AG04449 (cell line): ENCODE results near the gene TMEM125.

Experiments
- CTCF ChIA-PET: fragments of 350-600 bp; formaldehyde crosslinking; extraction: SDS; loops from one replicate; lab custom pipeline; 2021; ENCODE audit warnings: antibody characterized with exemption; lab: Yijun Ruan, JAX
- POLR2A ChIA-PET: fragments of 400-600, 350-600 bp; formaldehyde crosslinking; extraction: SDS; loops from one replicate; lab custom pipeline; 2020; ENCODE audit warnings: antibody characterized with exemption, inconsistent platforms; lab: Yijun Ruan, JAX
- DNase-seq: peaks from one replicate; pipeline ENCODE4 v3.0.0-alpha.2; 2010; ENCODE audit warnings: low read depth, low spot score
- H3K4me3 ChIP-seq: 2 replicates; pipeline ENCODE4 v1.5.1; 2011; ENCODE audit warnings: low read depth, mild to moderate bottlenecking, control low read depth, low read length
- TF ChIP-seq, protein P1 (sequence below): IDR thresholded peaks from one replicate; pipeline ENCODE4 v1.5.1; 2011; ENCODE audit warnings: mild to moderate bottlenecking, moderate library complexity, low read length, control low read depth, inconsistent platforms; ENCODE audit not compliant: insufficient read depth; ENCODE audit errors: missing control alignments

TMEM125 gene

DNA sequence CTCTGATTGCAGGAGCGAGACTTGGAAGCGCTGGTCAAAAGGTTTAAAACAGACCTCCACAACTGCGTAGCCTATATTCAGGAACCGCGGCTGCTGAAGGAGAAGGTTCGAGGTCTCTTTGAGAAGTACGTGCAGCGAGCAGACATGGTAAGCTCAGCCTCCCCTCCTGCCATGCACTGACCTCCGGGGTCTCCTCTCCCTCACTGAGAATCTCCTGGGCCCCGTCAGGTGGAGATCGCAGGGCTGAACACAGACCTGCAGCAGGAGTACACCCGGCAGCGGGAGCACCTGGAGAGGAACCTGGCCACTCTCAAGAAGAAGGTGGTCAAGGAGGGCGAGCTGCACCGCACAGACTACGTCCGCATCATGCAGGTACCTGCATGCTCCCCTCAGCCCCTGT is 35.5 kb upstream of the TMEM125 start:
- ChIA-PET CTCF (interaction anchor here (0.8 to 8.9 kb wide), 3 partner anchors 8 to 179 kb away, joined by 3 to 184 read pairs (median 4); no protein-coding TSS in a partner anchor), POLR2A (no interaction called here)
- TF ChIP-seq, protein P1, sequence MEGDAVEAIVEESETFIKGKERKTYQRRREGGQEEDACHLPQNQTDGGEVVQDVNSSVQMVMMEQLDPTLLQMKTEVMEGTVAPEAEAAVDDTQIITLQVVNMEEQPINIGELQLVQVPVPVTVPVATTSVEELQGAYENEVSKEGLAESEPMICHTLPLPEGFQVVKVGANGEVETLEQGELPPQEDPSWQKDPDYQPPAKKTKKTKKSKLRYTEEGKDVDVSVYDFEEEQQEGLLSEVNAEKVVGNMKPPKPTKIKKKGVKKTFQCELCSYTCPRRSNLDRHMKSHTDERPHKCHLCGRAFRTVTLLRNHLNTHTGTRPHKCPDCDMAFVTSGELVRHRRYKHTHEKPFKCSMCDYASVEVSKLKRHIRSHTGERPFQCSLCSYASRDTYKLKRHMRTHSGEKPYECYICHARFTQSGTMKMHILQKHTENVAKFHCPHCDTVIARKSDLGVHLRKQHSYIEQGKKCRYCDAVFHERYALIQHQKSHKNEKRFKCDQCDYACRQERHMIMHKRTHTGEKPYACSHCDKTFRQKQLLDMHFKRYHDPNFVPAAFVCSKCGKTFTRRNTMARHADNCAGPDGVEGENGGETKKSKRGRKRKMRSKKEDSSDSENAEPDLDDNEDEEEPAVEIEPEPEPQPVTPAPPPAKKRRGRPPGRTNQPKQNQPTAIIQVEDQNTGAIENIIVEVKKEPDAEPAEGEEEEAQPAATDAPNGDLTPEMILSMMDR, result no peak
- H3K4me3 ChIP-seq, result no peak overlapping the region
- no peak for DNase-seq

DNA sequence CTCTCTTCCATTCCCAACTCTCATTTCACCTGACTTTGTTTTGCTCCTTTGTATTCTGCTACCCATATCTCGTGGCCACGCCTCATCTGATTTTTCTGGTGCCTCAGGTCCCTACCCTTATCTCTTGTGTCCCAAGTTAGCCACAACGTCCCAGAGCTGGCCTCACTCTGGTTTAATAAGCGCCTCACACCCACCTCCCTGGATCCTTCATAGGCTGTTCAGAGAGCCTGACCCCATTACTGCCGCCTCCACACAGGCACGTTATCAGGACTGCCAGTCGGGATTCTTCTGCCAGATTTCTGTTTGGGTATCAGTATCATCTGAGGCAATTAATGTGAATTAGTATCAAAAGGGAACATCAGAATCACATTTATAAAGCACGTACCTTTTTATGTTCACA is 34.7 kb upstream of the TMEM125 start:
- ChIA-PET CTCF (interaction anchor here (0.8 to 7.6 kb wide), 3 partner anchors 7 to 179 kb away, joined by 3 to 72 read pairs (median 45); no protein-coding TSS in a partner anchor), POLR2A (no interaction called here)
- H3K4me3 ChIP-seq, result no peak overlapping the region
- DNase-seq, result no peak
- TF ChIP-seq, protein P1, result no peak

DNA sequence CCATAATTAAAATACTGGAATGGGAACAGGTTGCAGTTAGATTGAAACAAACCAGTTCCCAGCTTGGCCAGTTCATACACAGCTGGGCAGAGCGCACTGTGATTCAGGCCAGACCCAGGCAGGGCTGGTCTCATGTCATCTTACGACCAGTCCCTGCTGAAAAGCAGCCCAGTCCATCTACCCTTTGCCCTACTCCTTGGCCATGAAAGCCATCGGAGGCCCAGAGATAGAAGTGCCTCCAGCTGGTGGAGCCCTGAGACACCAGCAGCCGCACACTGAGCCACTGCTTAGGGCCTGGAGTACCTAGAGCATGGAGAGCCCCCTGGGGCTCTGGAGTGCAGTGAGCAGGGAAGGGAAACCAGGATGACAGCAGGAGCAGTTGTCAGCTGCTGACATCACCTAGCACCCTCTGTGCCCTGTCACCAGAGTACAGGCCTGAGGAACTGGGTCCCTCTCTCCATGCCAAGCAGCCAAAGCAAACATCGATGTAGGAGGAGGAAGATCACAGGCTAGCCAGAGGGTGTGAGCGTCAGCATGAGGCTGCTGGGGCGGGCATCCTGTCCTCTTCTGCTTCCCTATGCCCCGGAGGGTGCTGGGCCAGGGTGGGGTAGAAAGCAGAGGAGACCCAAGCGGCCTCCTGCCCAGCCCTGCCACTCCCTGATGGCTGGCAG is 34.2 kb upstream of the TMEM125 start:
- no peak for DNase-seq
- CTCF ChIA-PET, result interaction anchor here (1.1 to 7.6 kb wide), 3 partner anchors 8 to 178 kb away, joined by 5 to 72 read pairs (median 45); no protein-coding TSS in a partner anchor
- POLR2A ChIA-PET, result no interaction called here
- no peak overlapping the region for H3K4me3 ChIP-seq
- TF ChIP-seq, protein P1, result no peak

DNA sequence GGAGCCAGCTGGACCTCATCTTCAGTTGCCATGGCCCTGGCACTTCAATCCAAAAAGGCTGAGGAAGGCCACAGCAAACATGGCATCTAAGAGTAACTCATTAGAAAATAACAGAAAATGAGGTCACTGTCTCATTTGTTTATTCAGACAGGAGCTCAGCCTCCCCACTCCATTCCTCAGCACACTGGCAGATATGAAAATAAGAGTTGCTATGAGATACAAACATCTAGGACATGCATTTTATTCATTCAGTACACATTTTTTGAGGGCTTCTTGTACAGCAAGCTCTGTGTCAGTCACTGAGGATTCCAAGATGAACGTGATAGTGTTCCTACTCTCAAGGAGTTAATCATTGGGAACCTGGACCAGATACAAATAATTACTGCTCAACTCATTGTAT is 32.7 kb upstream of the TMEM125 start:
- CTCF ChIA-PET, result interaction anchor here (0.7 to 7.6 kb wide), 8 partner anchors 9 to 293 kb away, joined by 3 to 72 read pairs (median 4); no protein-coding TSS in a partner anchor
- TF ChIP-seq, protein P1, result no peak
- DNase-seq, result no peak
- no peak overlapping the region for H3K4me3 ChIP-seq
- POLR2A ChIA-PET, result no interaction called here

GRCh38 chr1:43238085-43238484 is 31.7 kb upstream of the TMEM125 start:
- CTCF ChIA-PET, result interaction anchor here (0.9 to 7.6 kb wide), 14 partner anchors 10 to 176 kb away, joined by 3 to 72 read pairs (median 6); no protein-coding TSS in a partner anchor
- H3K4me3 ChIP-seq, result no peak overlapping the region
- POLR2A ChIA-PET, result no interaction called here
- TF ChIP-seq, protein P1, result peak; percentile 65
- DNase-seq, result no peak

DNA sequence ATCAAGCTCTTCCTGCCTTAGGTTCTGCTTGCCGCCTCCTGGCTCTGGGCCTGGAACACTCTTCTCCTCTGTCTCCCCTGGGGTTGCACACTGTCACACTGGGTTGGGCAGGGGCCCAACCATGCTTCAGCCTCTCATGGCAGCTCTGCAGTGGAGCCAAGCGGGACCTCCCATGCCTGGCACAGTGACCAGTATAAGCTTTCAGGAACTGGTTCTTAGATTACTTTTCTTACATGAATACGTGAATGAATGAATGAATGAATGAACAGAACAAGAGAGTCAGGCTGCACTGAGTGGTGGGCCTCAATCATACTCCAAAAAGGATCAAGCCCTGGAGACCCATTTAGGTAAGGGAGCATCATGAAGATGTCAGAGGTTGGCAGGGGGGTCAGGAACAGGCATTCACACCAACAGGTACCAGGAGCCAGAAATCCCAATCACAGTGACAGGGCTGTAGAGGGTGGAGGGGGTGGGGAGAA is 30.8 kb upstream of the TMEM125 start:
- POLR2A ChIA-PET, result interaction anchor here (0.5 to 0.8 kb wide), 2 partner anchors 10 to 175 kb away, joined by 3 read pairs; no protein-coding TSS in a partner anchor
- CTCF ChIA-PET, result interaction anchor here (0.7 to 7.6 kb wide), 18 partner anchors 8 to 201 kb away, joined by 3 to 72 read pairs (median 4); no protein-coding TSS in a partner anchor
- TF ChIP-seq, protein P1, result no peak
- H3K4me3 ChIP-seq, result no peak overlapping the region
- no peak for DNase-seq
